CD8-positive, alpha-beta memory T cell (primary cell): ENCODE data around the gene CCNG2. TPM values are rescaled to one million over a fixed set of nuclear protein-coding genes. Genes with fewer than 3 reads are reported as not detected.

ENCODE experiments used
- CTCF ChIA-PET: fragments of 350-600 bp; sonication (Branson Sonifier 250); formaldehyde crosslinking; loops from one replicate; lab custom pipeline; 2021; ENCODE audit warnings: antibody characterized with exemption; lab: Charles Lee
- POLR2A ChIA-PET: fragments of 350-600 bp; sonication (Branson Sonifier 250); formaldehyde crosslinking; loops from one replicate; lab custom pipeline; 2021; ENCODE audit warnings: antibody characterized with exemption; lab: Charles Lee
- DNase-seq, 5 donors: peaks; one replicate each; pipeline versions ENCODE4 v3.0.0 to v3.0.0-alpha.2; 2020 to 2022; ENCODE audit warnings: mixed read lengths in 1 of 5
- H3K27ac ChIP-seq: one replicate; pipeline ENCODE4 v1.7.0; 2013; ENCODE audit warnings: low read depth, mild to moderate bottlenecking, low read length, moderate library complexity
- H3K27me3 ChIP-seq: 2 replicates; pipeline ENCODE4 v1.7.0; 2013; ENCODE audit warnings: low read length, mild to moderate bottlenecking; ENCODE audit not compliant: insufficient read depth, poor library complexity, severe bottlenecking
- H3K36me3 ChIP-seq: 2 replicates; pipeline ENCODE4 v1.7.0; 2013; ENCODE audit warnings: mild to moderate bottlenecking, low read length, moderate library complexity; ENCODE audit not compliant: insufficient read depth
- H3K4me1 ChIP-seq: 2 replicates; pipeline ENCODE4 v1.7.0; 2013; ENCODE audit warnings: mild to moderate bottlenecking, low read length, moderate library complexity; ENCODE audit not compliant: insufficient read depth
- H3K4me3 ChIP-seq: 2 replicates; pipeline ENCODE4 v1.7.0; 2013; ENCODE audit warnings: mild to moderate bottlenecking, low read length
- H3K9me3 ChIP-seq: 2 replicates; pipeline ENCODE4 v1.7.0; 2013; ENCODE audit warnings: mild to moderate bottlenecking, low read length
- H3K27ac Mint-ChIP-seq, 8 donors: one replicate each; pipeline ENCODE4 v1.8.0; 2020 to 2021; ENCODE audit warnings: mixed read lengths in 8 of 8, mild to moderate bottlenecking in 6 of 8, inconsistent platforms in 3 of 8, moderate library complexity in 3 of 8
- H3K27me3 Mint-ChIP-seq, 2 donors: one replicate each; pipeline ENCODE4 v1.8.0; 2020 to 2021; ENCODE audit warnings: mixed read lengths in 2 of 2, mild to moderate bottlenecking in 1 of 2, moderate library complexity in 1 of 2
- H3K36me3 Mint-ChIP-seq, 3 donors: one replicate each; pipeline ENCODE4 v1.8.0; 2020 to 2021; ENCODE audit warnings: mixed read lengths in 3 of 3, inconsistent platforms in 1 of 3, mild to moderate bottlenecking in 1 of 3
- H3K4me1 Mint-ChIP-seq, 3 donors: one replicate each; pipeline ENCODE4 v1.8.0; 2020 to 2021; ENCODE audit warnings: mixed read lengths in 3 of 3, inconsistent platforms in 1 of 3, mild to moderate bottlenecking in 1 of 3
- H3K4me3 Mint-ChIP-seq, 7 donors: one replicate each; pipeline ENCODE4 v1.8.0; 2020 to 2021; ENCODE audit warnings: mixed read lengths in 7 of 7, mild to moderate bottlenecking in 6 of 7, moderate library complexity in 4 of 7, inconsistent platforms in 2 of 7
- H3K9me3 Mint-ChIP-seq, 5 donors: one replicate each; pipeline ENCODE4 v1.8.0; 2020 to 2022; ENCODE audit warnings: mixed read lengths in 5 of 5, mild to moderate bottlenecking in 3 of 5, moderate library complexity in 2 of 5, inconsistent platforms in 1 of 5
- polyA plus RNA-seq: library from polyadenylated mRNA; unstranded; fragments of 300-500 nt; fragmentation: Illumina TruSeq; gene quantifications from one replicate; pipeline ENCODE4 v1.2.3, GENCODE V29; 2021
- total RNA-seq, 2 experiments: library from RNA; stranded (reverse); gene quantifications; one replicate each; pipeline ENCODE4 v1.2.3, GENCODE V29; 2021

Gene CCNG2
- total and polyA plus RNA-seq, 3 experiments from 2014 or later, result 3.7 to 23.9 (median 4.0) TPM

GRCh38 chr4:77209936-77210335 lies 52.9 kb downstream of the CCNG2 start:
- Histone ChIP-seq H3K4me3 (no peak overlapping the region), H3K9me3 (no peaks in the 10 kb centered on the region), H3K4me1 (no peaks in the 10 kb centered on the region), H3K36me3 (no peaks in the 10 kb centered on the region), H3K27me3 (no peaks in the 10 kb centered on the region), H3K27ac (no peak overlapping the region)
- ChIA-PET POLR2A (no interaction called here), CTCF (interaction anchor here (11.2 kb wide), 1 partner anchor 114 kb away, joined by 144 read pairs; no protein-coding TSS in a partner anchor)
- Mint-ChIP-seq H3K27ac (peak overlapping the region in 1 of 8 donors; percentile 21), H3K9me3 (no peaks in the 10 kb centered on the region), H3K4me3 (no peak overlapping the region), H3K36me3 (peaks cover 0 to 1% (median 0%) of the 10 kb centered on the region in 3 donors), H3K4me1 (no peaks in the 10 kb centered on the region), H3K27me3 (peaks cover 0 to 9% of the 10 kb centered on the region in 2 donors)
- DNase-seq, result no peak

GRCh38 chr4:77215107-77215506 lies 58.1 kb downstream of the CCNG2 start:
- H3K4me1 Mint-ChIP-seq, result no peaks in the 10 kb centered on the region
- Histone ChIP-seq H3K27me3 (no peaks in the 10 kb centered on the region), H3K36me3 (no peaks in the 10 kb centered on the region), H3K4me1 (no peaks in the 10 kb centered on the region), H3K9me3 (no peaks in the 10 kb centered on the region), H3K4me3 (no peak overlapping the region), H3K27ac (no peak overlapping the region)
- peaks cover 2 to 3% of the 10 kb centered on the region in 2 donors for H3K27me3 Mint-ChIP-seq
- no peak overlapping the region for H3K27ac Mint-ChIP-seq
- H3K36me3 Mint-ChIP-seq, result no peaks in the 10 kb centered on the region
- H3K9me3 Mint-ChIP-seq, result no peaks in the 10 kb centered on the region
- DNase-seq, result no peak
- POLR2A ChIA-PET, result no interaction called here
- CTCF ChIA-PET, result interaction anchor here (1.2 to 1.4 kb wide), 3 partner anchors 12 to 218 kb away, joined by 3 to 5 read pairs (median 3); no protein-coding TSS in a partner anchor
- H3K4me3 Mint-ChIP-seq, result no peak overlapping the region

- Histone ChIP-seq H3K4me1 (no peaks in the 10 kb centered on the region), H3K27ac (no peak overlapping the region), H3K9me3 (no peaks in the 10 kb centered on the region), H3K36me3 (no peaks in the 10 kb centered on the region), H3K27me3 (no peaks in the 10 kb centered on the region), H3K4me3 (no peak overlapping the region)
- no peak overlapping the region for H3K4me3 Mint-ChIP-seq
- ChIA-PET CTCF (no interaction called here), POLR2A (no interaction called here)
- H3K9me3 Mint-ChIP-seq, result no peaks in the 10 kb centered on the region
- no peak overlapping the region for H3K27ac Mint-ChIP-seq
- peaks cover 2 to 3% of the 10 kb centered on the region in 2 donors for H3K27me3 Mint-ChIP-seq
- no peaks in the 10 kb centered on the region for H3K36me3 Mint-ChIP-seq
- DNase-seq, result no peak
- H3K4me1 Mint-ChIP-seq, result no peaks in the 10 kb centered on the region
Measured at GRCh38 chr4:77217526-77217925, 60.5 kb downstream of the CCNG2 start.

- no peak overlapping the region for H3K4me3 ChIP-seq
- no peaks in the 10 kb centered on the region for H3K9me3 Mint-ChIP-seq
- H3K36me3 ChIP-seq, result no peaks in the 10 kb centered on the region
- ChIA-PET CTCF (no interaction called here), POLR2A (no interaction called here)
- no peaks in the 10 kb centered on the region for H3K9me3 ChIP-seq
- H3K4me3 Mint-ChIP-seq, result no peak overlapping the region
- H3K4me1 Mint-ChIP-seq, result no peaks in the 10 kb centered on the region
- H3K36me3 Mint-ChIP-seq, result no peaks in the 10 kb centered on the region
- H3K27me3 Mint-ChIP-seq, result peaks cover 4 to 7% of the 10 kb centered on the region in 2 donors
- no peak overlapping the region for H3K27ac Mint-ChIP-seq
- H3K27me3 ChIP-seq, result no peaks in the 10 kb centered on the region
- DNase-seq, result no peak
- no peak overlapping the region for H3K27ac ChIP-seq
- H3K4me1 ChIP-seq, result no peaks in the 10 kb centered on the region
Measured at GRCh38 chr4:77219266-77219665, 62.3 kb downstream of the CCNG2 start.

Other genes starting within 250 kb of the CCNG2 start
- gene SEPTIN11, start 207.5 kb upstream of the CCNG2 start, total RNA-seq, result 10 to 100 TPM; 54.3 to 56.8 TPM
- 34.8 TPM for gene SEPTIN11, start 207.5 kb upstream of the CCNG2 start, polyA plus RNA-seq
- gene CCNI, start 81.2 kb upstream of the CCNG2 start, total RNA-seq, result 100 to 1,000 TPM; 191 to 206 TPM
- 325 TPM for gene CCNI, start 81.2 kb upstream of the CCNG2 start, polyA plus RNA-seq